ENCODE data around the gene ATP10D.

- TF ChIP-seq, protein P1, sequence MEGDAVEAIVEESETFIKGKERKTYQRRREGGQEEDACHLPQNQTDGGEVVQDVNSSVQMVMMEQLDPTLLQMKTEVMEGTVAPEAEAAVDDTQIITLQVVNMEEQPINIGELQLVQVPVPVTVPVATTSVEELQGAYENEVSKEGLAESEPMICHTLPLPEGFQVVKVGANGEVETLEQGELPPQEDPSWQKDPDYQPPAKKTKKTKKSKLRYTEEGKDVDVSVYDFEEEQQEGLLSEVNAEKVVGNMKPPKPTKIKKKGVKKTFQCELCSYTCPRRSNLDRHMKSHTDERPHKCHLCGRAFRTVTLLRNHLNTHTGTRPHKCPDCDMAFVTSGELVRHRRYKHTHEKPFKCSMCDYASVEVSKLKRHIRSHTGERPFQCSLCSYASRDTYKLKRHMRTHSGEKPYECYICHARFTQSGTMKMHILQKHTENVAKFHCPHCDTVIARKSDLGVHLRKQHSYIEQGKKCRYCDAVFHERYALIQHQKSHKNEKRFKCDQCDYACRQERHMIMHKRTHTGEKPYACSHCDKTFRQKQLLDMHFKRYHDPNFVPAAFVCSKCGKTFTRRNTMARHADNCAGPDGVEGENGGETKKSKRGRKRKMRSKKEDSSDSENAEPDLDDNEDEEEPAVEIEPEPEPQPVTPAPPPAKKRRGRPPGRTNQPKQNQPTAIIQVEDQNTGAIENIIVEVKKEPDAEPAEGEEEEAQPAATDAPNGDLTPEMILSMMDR (IDR thresholded peaks at IDR 0.05; ENCODE audit: extremely low read depth in 1 of 2, insufficient read depth in 1 of 2, low read depth in 1 of 2, low read length in 2 of 2): no peak
- TF ChIP-seq POLR2A (IDR thresholded peaks at IDR 0.05; ENCODE audit: low read depth, low read length): peak; percentile 41
- TF ChIP-seq, protein P2, sequence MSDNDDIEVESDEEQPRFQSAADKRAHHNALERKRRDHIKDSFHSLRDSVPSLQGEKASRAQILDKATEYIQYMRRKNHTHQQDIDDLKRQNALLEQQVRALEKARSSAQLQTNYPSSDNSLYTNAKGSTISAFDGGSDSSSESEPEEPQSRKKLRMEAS (IDR thresholded peaks at IDR 0.05; ENCODE audit: insufficient read depth, insufficient read length): no peak
- peak; percentile 82 for TF ChIP-seq POLR2AphosphoS5 (IDR thresholded peaks at IDR 0.05; ENCODE audit: insufficient read depth, low read depth, low read length)
- TF ChIP-seq FOS (IDR thresholded peaks at IDR 0.05; ENCODE audit: borderline replicate concordance, insufficient read depth, low read length): peak; percentile 65
- peak; percentile 32 for TF ChIP-seq JUN (IDR thresholded peaks at IDR 0.05; ENCODE audit: borderline replicate concordance, insufficient read depth, insufficient read length, low read depth)
These were observed 46.3 kb downstream of the ATP10D start for GRCh38 chr4:47531241-47531953.
